ENCODE results near the gene KLHL33. TPM values are rescaled to one million over a fixed set of nuclear protein-coding genes. Genes with fewer than 3 reads are reported as not detected.

Gene KLHL33
- total and polyA plus RNA-seq, 8 donors: under 0.01 to 4.3 (median 0.06) TPM; not detected in 3

- no peak overlapping the region for H3K27ac ChIP-seq
- no peak for TF ChIP-seq CTCF (IDR thresholded peaks at IDR 0.05)
- TF ChIP-seq POLR2A (IDR thresholded peaks at IDR 0.05): no peak
- no peak for TF ChIP-seq EP300 (IDR thresholded peaks at IDR 0.05)
- no peak for TF ChIP-seq POLR2AphosphoS5 (IDR thresholded peaks at IDR 0.05)
- no peak for DNase-seq
- H3K36me3 ChIP-seq: peaks cover 99 to 100% (median 100%) of the 10 kb centered on the region in 4 donors
- H3K27me3 ChIP-seq: no peaks in the 10 kb centered on the region
- intact Hi-C loops (cut with DNase I; ENCODE audit: low total_unique reads): no loop called here
- no peaks in the 10 kb centered on the region for H3K9me3 ChIP-seq
- H3K4me1 ChIP-seq: no peaks in the 10 kb centered on the region
- H3K4me3 ChIP-seq: no peak overlapping the region
- 92 to 96% (median 95%) methylated on average over 9 to 10 of the region's 10 CpGs for WGBS, 5 donors
Measured at GRCh38 chr14:20383032-20383431, 52.9 kb downstream of the KLHL33 start.

DNA sequence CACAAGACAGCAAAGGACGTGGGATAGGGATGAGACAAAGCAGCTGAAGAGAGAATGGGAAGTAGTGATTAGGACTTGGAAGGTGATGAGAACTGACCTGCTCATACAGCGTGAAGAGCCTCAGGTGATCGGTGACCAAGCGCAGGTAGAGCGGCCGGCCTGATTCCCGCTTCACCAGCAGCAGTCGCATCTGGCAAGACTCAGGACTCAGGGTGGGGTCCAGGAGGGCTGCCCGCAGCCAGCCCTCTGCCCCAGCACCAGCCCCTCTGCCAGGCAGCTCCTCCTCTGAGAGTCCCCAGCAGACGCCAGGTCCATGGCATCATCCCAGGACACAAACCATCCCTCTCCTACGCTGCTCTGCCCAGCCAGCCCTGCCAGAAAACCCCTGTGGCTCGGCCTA, 53.4 kb downstream of the KLHL33 start:
- no peak for DNase-seq
- intact Hi-C loops (cut with DNase I; ENCODE audit: low total_unique reads): no loop called here
- no peak for TF ChIP-seq EP300 (IDR thresholded peaks at IDR 0.05)
- TF ChIP-seq POLR2AphosphoS5 (IDR thresholded peaks at IDR 0.05): no peak
- TF ChIP-seq CTCF (IDR thresholded peaks at IDR 0.05): no peak
- no peak for TF ChIP-seq POLR2A (IDR thresholded peaks at IDR 0.05)
- Histone ChIP-seq H3K4me1 (peaks cover 0 to under 1% (median 0%) of the 10 kb centered on the region in 4 donors), H3K36me3 (peaks cover 99 to 100% (median 100%) of the 10 kb centered on the region in 4 donors), H3K4me3 (no peak overlapping the region), H3K9me3 (no peaks in the 10 kb centered on the region), H3K27ac (no peak overlapping the region), H3K27me3 (no peaks in the 10 kb centered on the region)
- 95 to 98% (median 95%) methylated on average over 11 to 12 of the region's 12 CpGs for WGBS, 5 donors

- H3K27me3 ChIP-seq: no peaks in the 10 kb centered on the region
- H3K27ac ChIP-seq: no peak overlapping the region
Measured at GRCh38 chr14:20381341-20381740, 54.6 kb downstream of the KLHL33 start.

GRCh38 chr14:20380681-20381080, 55.3 kb downstream of the KLHL33 start:
- H3K27me3 ChIP-seq: no peaks in the 10 kb centered on the region
- no peak overlapping the region for H3K27ac ChIP-seq
- DNase-seq: no peak
- H3K4me1 ChIP-seq: peaks cover 0 to 18% (median 14%) of the 10 kb centered on the region in 4 donors
- no peak overlapping the region for H3K4me3 ChIP-seq
- no peak for TF ChIP-seq POLR2A (IDR thresholded peaks at IDR 0.05)
- intact Hi-C loops (cut with DNase I; ENCODE audit: low total_unique reads): no loop called here
- WGBS, 5 donors: 82 to 92% (median 86%) methylated on average over 6 of the region's 6 CpGs
- H3K36me3 ChIP-seq: peaks cover 97 to 100% (median 100%) of the 10 kb centered on the region in 4 donors
- no peaks in the 10 kb centered on the region for H3K9me3 ChIP-seq

More at GRCh38 chr14:20381341-20381740, 54.6 kb downstream of the KLHL33 start:
- WGBS, 5 donors: 86 to 91% (median 87%) methylated on average over 5 to 7 of the region's 7 CpGs
- intact Hi-C loops (cut with DNase I; ENCODE audit: low total_unique reads): no loop called here
- no peaks in the 10 kb centered on the region for H3K9me3 ChIP-seq
- H3K36me3 ChIP-seq: peaks cover 97 to 100% (median 100%) of the 10 kb centered on the region in 4 donors
- no peak overlapping the region for H3K4me3 ChIP-seq
- peaks cover 0 to 12% (median 10%) of the 10 kb centered on the region in 4 donors for H3K4me1 ChIP-seq
- DNase-seq: no peak
- TF ChIP-seq POLR2A (IDR thresholded peaks at IDR 0.05) (no peak), EP300 (IDR thresholded peaks at IDR 0.05) (no peak), POLR2AphosphoS5 (IDR thresholded peaks at IDR 0.05) (no peak), CTCF (IDR thresholded peaks at IDR 0.05) (no peak)

DNA sequence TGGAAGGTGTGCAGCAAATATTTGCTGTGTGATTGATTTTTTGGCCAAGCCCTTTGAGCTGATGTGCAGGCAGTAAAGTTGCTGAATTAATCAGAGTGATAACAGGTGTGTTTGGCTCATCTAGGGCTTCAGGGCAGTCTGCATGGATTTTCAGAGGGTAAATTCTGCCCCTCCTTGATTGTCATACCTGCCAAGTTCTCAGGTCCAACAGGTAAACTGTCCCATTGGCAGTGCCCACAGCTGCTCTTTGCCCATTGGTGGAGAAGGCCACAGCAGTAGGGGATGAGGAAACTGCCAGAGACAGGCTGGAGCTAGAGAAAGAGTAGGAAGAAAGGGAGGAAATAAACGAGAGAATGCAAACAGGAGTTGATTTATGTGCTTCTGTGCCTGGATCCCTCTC, 56.2 kb downstream of the KLHL33 start:
- TF ChIP-seq CTCF (IDR thresholded peaks at IDR 0.05) (no peak), POLR2AphosphoS5 (IDR thresholded peaks at IDR 0.05) (no peak), EP300 (IDR thresholded peaks at IDR 0.05) (no peak), POLR2A (IDR thresholded peaks at IDR 0.05) (no peak)
- intact Hi-C loops (cut with DNase I; ENCODE audit: low total_unique reads): no loop called here
- Histone ChIP-seq H3K4me1 (peaks cover 0 to 20% (median 16%) of the 10 kb centered on the region in 4 donors), H3K36me3 (peaks cover 96 to 100% (median 100%) of the 10 kb centered on the region in 4 donors), H3K4me3 (no peak overlapping the region), H3K27ac (no peak overlapping the region), H3K9me3 (no peaks in the 10 kb centered on the region), H3K27me3 (no peaks in the 10 kb centered on the region)
- no peak for DNase-seq
- WGBS, 5 donors: 12 to 48% (median 42%) methylated on average over 1 of the region's 1 CpG

Measured in stomach (tissue), 9 donors.